Lower leg skin (tissue), 3 donors: ENCODE measurements around the gene TRAF2.

Experiments used
- CTCF ChIP-seq, 3 donors: fragments of 450-650 bp; IDR thresholded peaks; one replicate each; pipeline ENCODE4 v1.5.1; 2016; ENCODE audit warnings: antibody characterized with exemption in 3 of 3, mild to moderate bottlenecking in 3 of 3, moderate library complexity in 2 of 3
- POLR2A ChIP-seq, 2 donors: fragments of 450-650 bp; IDR thresholded peaks; one replicate each; pipeline ENCODE4 v1.6.1; 2016 to 2017; ENCODE audit warnings: antibody characterized with exemption in 2 of 2, mild to moderate bottlenecking in 1 of 2, moderate library complexity in 1 of 2

- TF ChIP-seq CTCF (IDR thresholded peaks at IDR 0.05) = no peak
- no peak for TF ChIP-seq POLR2A (IDR thresholded peaks at IDR 0.05)
These were observed 85.4 kb downstream of the TRAF2 start for GRCh38 chr9:136971746-136972145.
